ENCODE results near the gene CYS1. TPM values are rescaled to one million over a fixed set of nuclear protein-coding genes. Genes with fewer than 3 reads are reported as not detected.

CYS1 gene
- total RNA-seq, 1 donor from 2014 or later: not detected

DNA sequence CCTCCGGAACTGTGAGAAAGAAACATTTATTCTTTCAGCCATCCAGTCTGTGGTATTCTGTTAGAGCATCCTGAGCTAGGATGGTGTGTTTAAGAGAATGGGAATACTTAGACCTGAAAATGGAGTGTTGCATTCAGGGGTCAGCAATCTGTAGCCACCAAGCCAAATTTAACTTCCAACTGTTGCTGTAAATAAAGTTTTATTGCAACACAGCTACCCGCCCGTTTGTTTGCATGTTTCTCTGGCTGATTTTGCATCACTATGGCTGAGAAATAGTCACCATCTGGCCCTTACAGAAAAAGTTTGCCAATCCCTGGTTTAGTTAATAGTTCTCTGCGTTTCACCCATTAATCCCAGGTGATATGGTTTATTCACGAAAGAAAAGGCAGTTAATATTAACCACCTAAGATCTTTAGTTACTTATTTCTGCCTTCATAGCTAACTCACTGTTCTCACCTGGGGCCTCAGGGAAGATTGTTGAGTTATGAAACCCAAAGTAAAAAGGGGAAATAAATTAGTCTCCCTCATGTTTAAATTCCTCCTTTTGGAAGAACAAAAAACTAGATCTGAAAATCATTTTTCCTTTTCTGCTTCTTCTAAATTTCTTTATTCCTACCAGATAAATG, 9.5 kb upstream of the CYS1 start:
- Mint-ChIP-seq H3K4me3 (no peak overlapping the region), H3K9me3 (no peaks in the 10 kb centered on the region), H3K4me1 (peaks cover 11% of the 10 kb centered on the region), H3K36me3 (ENCODE audit: low read depth) (no peaks in the 10 kb centered on the region), H3K27me3 (ENCODE audit: low read depth) (peaks cover 38% of the 10 kb centered on the region), H3K27ac (ENCODE audit: unreplicated experiment) (no peak overlapping the region)
- no peak for DNase-seq (ENCODE audit: low read depth, low spot score)
- TF ChIP-seq CTCF (conservative IDR thresholded peaks at IDR 0.05): no peak

- Mint-ChIP-seq H3K27ac (ENCODE audit: unreplicated experiment) (no peak overlapping the region), H3K27me3 (ENCODE audit: low read depth) (peaks cover 61% of the 10 kb centered on the region), H3K9me3 (no peaks in the 10 kb centered on the region), H3K4me3 (no peak overlapping the region), H3K36me3 (ENCODE audit: low read depth) (no peaks in the 10 kb centered on the region), H3K4me1 (no peaks in the 10 kb centered on the region)
- no peak for TF ChIP-seq CTCF (conservative IDR thresholded peaks at IDR 0.05)
- DNase-seq (ENCODE audit: low read depth, low spot score): no peak
Observed at GRCh38 chr2:10087360-10087759, 7.1 kb upstream of the CYS1 start.

DNA sequence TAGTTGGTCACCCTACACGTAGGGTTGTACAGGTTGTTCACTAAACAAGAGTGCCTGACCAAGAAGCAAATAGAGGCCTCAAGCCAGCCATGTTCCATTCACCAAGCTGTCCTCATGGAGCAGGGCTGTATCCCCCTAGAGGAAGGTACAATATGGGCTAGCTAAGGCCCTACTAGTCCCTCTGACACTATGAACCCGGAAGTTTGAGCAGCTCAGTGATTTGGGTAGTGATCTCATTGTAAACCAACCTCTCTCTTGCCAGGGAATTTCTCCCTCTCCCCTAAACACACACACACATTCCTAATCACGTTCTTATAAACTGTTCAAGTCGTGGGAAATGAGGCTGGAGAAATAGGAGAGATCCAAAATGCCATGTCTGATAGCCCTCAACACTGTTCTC, 6.7 kb upstream of the CYS1 start:
- Mint-ChIP-seq H3K4me3 (no peak overlapping the region), H3K27ac (ENCODE audit: unreplicated experiment) (no peak overlapping the region), H3K9me3 (no peaks in the 10 kb centered on the region), H3K4me1 (no peaks in the 10 kb centered on the region), H3K36me3 (ENCODE audit: low read depth) (no peaks in the 10 kb centered on the region), H3K27me3 (ENCODE audit: low read depth) (peaks cover 65% of the 10 kb centered on the region)
- TF ChIP-seq CTCF (conservative IDR thresholded peaks at IDR 0.05): no peak
- DNase-seq (ENCODE audit: low read depth, low spot score): no peak

DNA sequence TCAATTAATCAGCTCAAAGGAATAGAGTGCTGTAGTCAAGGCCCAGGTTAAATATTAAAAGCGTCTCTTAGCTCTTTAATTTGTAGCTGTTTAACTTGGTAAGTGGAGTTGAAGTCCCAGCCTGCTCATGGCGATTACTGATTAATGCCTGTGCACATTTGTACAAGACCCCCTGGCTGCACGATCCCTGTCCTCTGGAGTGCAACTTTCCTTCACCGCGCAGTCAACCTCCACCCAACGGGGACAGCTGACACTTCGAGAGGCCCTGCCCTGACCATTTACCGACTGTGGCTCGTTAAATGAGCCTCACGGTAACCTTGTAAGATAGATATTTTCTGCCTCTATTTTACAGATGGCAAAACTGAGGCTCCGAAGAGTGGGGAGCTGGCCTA, 5.5 kb upstream of the CYS1 start:
- Mint-ChIP-seq H3K4me3 (no peak overlapping the region), H3K27me3 (ENCODE audit: low read depth) (peaks cover 78% of the 10 kb centered on the region), H3K27ac (ENCODE audit: unreplicated experiment) (no peak overlapping the region), H3K4me1 (no peaks in the 10 kb centered on the region), H3K9me3 (no peaks in the 10 kb centered on the region), H3K36me3 (ENCODE audit: low read depth) (no peaks in the 10 kb centered on the region)
- no peak for TF ChIP-seq CTCF (conservative IDR thresholded peaks at IDR 0.05)
- DNase-seq (ENCODE audit: low read depth, low spot score): no peak

DNA sequence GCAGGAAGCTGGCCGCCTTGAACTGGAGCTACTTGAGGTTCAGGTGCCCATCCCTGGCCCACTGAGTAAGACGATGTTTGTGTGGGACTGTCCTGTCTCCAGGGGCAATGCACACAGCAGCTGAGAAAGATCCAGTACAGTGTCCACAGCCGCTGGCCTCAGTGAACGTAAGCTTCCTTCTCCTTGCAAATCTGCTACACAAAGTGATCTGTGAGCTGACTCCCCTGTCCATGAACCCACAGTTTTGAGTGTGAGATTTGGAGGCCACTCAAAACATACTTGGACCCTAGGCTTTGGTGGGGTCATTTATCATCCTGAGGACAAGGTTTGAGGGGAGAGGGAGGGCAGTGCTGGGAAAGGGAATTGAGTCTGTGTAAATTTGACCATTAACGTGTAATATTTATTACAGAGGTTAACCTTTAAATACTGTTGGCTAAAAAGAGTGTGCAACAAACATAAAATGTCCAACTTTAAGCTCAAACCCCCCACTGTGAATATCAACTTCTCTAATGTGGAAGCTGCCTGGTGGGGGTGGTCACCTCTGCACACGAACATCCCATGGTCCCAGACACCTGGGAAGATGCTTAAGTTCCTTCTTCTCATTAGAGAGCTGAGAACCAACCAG, 4.9 kb upstream of the CYS1 start:
- Mint-ChIP-seq H3K27ac (ENCODE audit: unreplicated experiment) (no peak overlapping the region), H3K4me3 (no peak overlapping the region), H3K27me3 (ENCODE audit: low read depth) (peaks cover 81% of the 10 kb centered on the region), H3K36me3 (ENCODE audit: low read depth) (no peaks in the 10 kb centered on the region), H3K4me1 (no peaks in the 10 kb centered on the region), H3K9me3 (no peaks in the 10 kb centered on the region)
- TF ChIP-seq CTCF (conservative IDR thresholded peaks at IDR 0.05): no peak
- no peak for DNase-seq (ENCODE audit: low read depth, low spot score)

Measured in neural crest cell (in vitro differentiated cells).